K562 (cell line): ENCODE data around the gene DDX39A. TPM values are rescaled to one million over a fixed set of nuclear protein-coding genes. Genes with fewer than 3 reads are reported as not detected.
"Not testable (repeated sequence)": the region's sequence is repeated elsewhere in the genome, so short reads cannot be mapped to it uniquely, and the experiment has no call there.

Experiments
- ATAC-seq: fragments of 200-7000 bp; cut with Tn5 transposase; 3 replicates; pipeline ENCODE4 v1.9.1; 2020; ENCODE audit warnings: moderate library complexity
- BruUV-seq: library from RNA; stranded (reverse); fragments of 400-500 nt; replicated peaks from 2 replicates; lab custom pipeline; 2021; lab: Mats Ljungman, UMichigan
- CTCF ChIA-PET: fragments of 300-600 bp; formaldehyde crosslinking; extraction: SDS; loops from one replicate; lab custom pipeline; 2021; ENCODE audit warnings: low intra/inter-chr PET ratio; lab: Yijun Ruan, JAX
- POLR2A ChIA-PET: fragments of 300-600, 350-650 bp; sonication (Branson Sonifier 250); formaldehyde crosslinking; extraction: SDS; loops from one replicate; lab custom pipeline; 2021; ENCODE audit warnings: antibody characterized with exemption, inconsistent platforms; lab: Yijun Ruan, JAX
- DNase-seq, 4 experiments: peaks; one replicate each; pipeline versions ENCODE4 v3.0.0 to v3.0.0-alpha.2; 2011 to 2018; ENCODE audit warnings: low spot score in 3 of 4, mixed read lengths in 3 of 4; ENCODE audit errors: extremely low read depth in 1 of 4
- FAIRE-seq: peaks from 2 replicates; lab custom pipeline; 2011; peaks lifted over from hg19 to GRCh38; lab: Jason Lieb, UNC
- H2AFZ ChIP-seq: 2 replicates; pipeline ENCODE4 v1.6.0; 2011; ENCODE audit warnings: low read depth, low read length, control low read depth, inconsistent platforms
- H3K27ac ChIP-seq: fragments of 200-600 bp; 3 replicates; pipeline ENCODE4 v1.8.0; 2011; ENCODE audit warnings: low read depth, mild to moderate bottlenecking, control low read depth, inconsistent platforms, low read length, moderate library complexity, mixed read lengths; ENCODE audit errors: extremely low read depth
- H3K27me3 ChIP-seq, 2 experiments: fragments of 300-600 bp in 1 of 2; 2 replicates in 1 of 2; 3 replicates in 1 of 2; pipeline versions ENCODE4 v1.6.0 to v1.8.0; 2011; ENCODE audit warnings: inconsistent platforms in 2 of 2, low read length in 2 of 2, mild to moderate bottlenecking in 1 of 2, mixed read lengths in 1 of 2, moderate library complexity in 1 of 2; ENCODE audit not compliant: control insufficient read depth in 2 of 2, insufficient read depth in 2 of 2
- H3K36me3 ChIP-seq: fragments of 300-600 bp; 3 replicates; pipeline ENCODE4 v1.8.0; 2011; ENCODE audit warnings: mild to moderate bottlenecking, low read length, inconsistent platforms; ENCODE audit not compliant: control insufficient read depth, insufficient read depth
- H3K4me1 ChIP-seq, 2 experiments: fragments of 200-600 bp in 1 of 2; replicated peaks in 1 of 2; 2 replicates in 1 of 2; 3 replicates in 1 of 2; pipeline versions ENCODE4 v1.5.1 to v1.8.0; 2011; ENCODE audit warnings: inconsistent platforms in 2 of 2, low read length in 2 of 2, mild to moderate bottlenecking in 1 of 2, mixed read lengths in 1 of 2, moderate library complexity in 1 of 2; ENCODE audit not compliant: control insufficient read depth in 2 of 2, insufficient read depth in 2 of 2
- H3K4me2 ChIP-seq: 2 replicates; pipeline ENCODE4 v1.6.1; 2011; ENCODE audit warnings: low read length, control low read depth, inconsistent platforms, mixed read lengths; ENCODE audit not compliant: insufficient read depth
- H3K4me3 ChIP-seq: fragments of 200-600 bp; sonication (generic), shearing (Covaris generic); 2 replicates; pipeline ENCODE4 v1.5.1; 2016; ENCODE audit warnings: control low read depth, inconsistent platforms
- H3K79me2 ChIP-seq: fragments of 200-600 bp; 3 replicates; pipeline ENCODE4 v1.8.0; 2011; ENCODE audit warnings: low read length, inconsistent platforms; ENCODE audit not compliant: control insufficient read depth, insufficient read depth
- H3K9ac ChIP-seq, 2 experiments: 2 replicates each; pipeline versions ENCODE4 v1.6.0 to v1.6.1; 2011; ENCODE audit warnings: low read depth in 2 of 2, low read length in 2 of 2, control low read depth in 1 of 2, inconsistent platforms in 1 of 2, mild to moderate bottlenecking in 1 of 2, mixed read lengths in 1 of 2; ENCODE audit not compliant: insufficient read depth in 1 of 2
- H3K9me1 ChIP-seq: one replicate; pipeline ENCODE4 v1.6.0; 2011; ENCODE audit warnings: inconsistent platforms, mild to moderate bottlenecking, low read length, moderate library complexity; ENCODE audit not compliant: control insufficient read depth, insufficient read depth
- H3K9me3 ChIP-seq: replicated peaks from 2 replicates; pipeline ENCODE4 v1.5.1; 2011; ENCODE audit warnings: low read depth, low read length, inconsistent platforms; ENCODE audit not compliant: control insufficient read depth, insufficient read depth
- H4K20me1 ChIP-seq: replicated peaks from 2 replicates; pipeline ENCODE4 v1.6.1; 2011; ENCODE audit warnings: low read length, inconsistent platforms, mixed read lengths; ENCODE audit not compliant: control insufficient read depth, insufficient read depth
- WGBS: fragments of 100-300 bp; shearing (Covaris generic); methylation state at CpG from one replicate; pipeline ENCODE4 v1.1.6; 2016; ENCODE audit warnings: low coverage, mixed read lengths; ENCODE audit not compliant: insufficient coverage; ENCODE audit errors: missing lambda C conversion rate; 5-methylcytosine and 5-hydroxymethylcytosine counted together
- in situ Hi-C: fragments of 300-500 bp; cut with MboI; formaldehyde crosslinking; loops from 4 replicates; pipeline ENCODE4 v1.15.0; 2018; ENCODE audit warnings: inconsistent platforms, mixed read lengths
- intact Hi-C: fragments of 100-400 bp; cut with micrococcal nuclease; formaldehyde crosslinking; loops from 2 replicates; pipeline ENCODE4 v1.14.2; 2022
- polyA plus RNA-seq, 8 experiments: library from polyadenylated mRNA; depleted of rRNA in 4 of 8; stranded (reverse) in 5 of 8; unstranded in 3 of 8; fragments of >200 nt; fragmentation: Nextera tagmentation in 2 of 8; fragmentation: Illumina TruSeq in 1 of 8; extraction: Ambion mirVana in 2 of 8; extraction: Trizol in 1 of 8; gene quantifications; 2 replicates each; pipeline versions ENCODE4 v1.2.1 to v1.2.3, GENCODE V29; 2011 to 2014; ENCODE audit warnings: inconsistent platforms in 1 of 8, missing spikeins in 1 of 8
- total RNA-seq, 7 experiments: library from RNA; depleted of rRNA in 6 of 7; stranded (reverse); fragments of >200 nt in 6 of 7; fragmentation: Illumina TruSeq in 2 of 7; extraction: Trizol in 2 of 7; gene quantifications; 2 replicates each; pipeline versions ENCODE4 v1.2.1 to v1.2.3, GENCODE V29; 2011 to 2021; ENCODE audit warnings: low replicate concordance in 1 of 7

DDX39A gene
- total and polyA plus RNA-seq, 9 of the 15 experiments (the other 6 are each of a cell fraction or from before 2014, with no cell fraction given) = 90.3 to 250 (median 188) TPM

- POLR2A ChIA-PET = interaction anchor here (0.7 to 3.7 kb wide), 5 partner anchors 7 to 266 kb away, joined by 3 to 55 read pairs (median 24); partner anchors contain the start of genes ADGRE5 and DDX39A
- CTCF ChIA-PET, ATAC-seq: not testable (repeated sequence)
These were observed 15.8 kb downstream of the DDX39A start for GRCh38 chr19:14403145-14403930.

More at GRCh38 chr19:14403145-14403930, 15.8 kb downstream of the DDX39A start:
- H3K36me3 ChIP-seq = peaks cover 76% of the 10 kb centered on the region; the same call in 2 of the 3 replicates
- H2AFZ ChIP-seq, in situ Hi-C loops, H3K9me1 ChIP-seq, H3K9me3 ChIP-seq, H3K27me3 ChIP-seq, H3K4me3 ChIP-seq, H3K79me2 ChIP-seq, BruUV-seq, H3K4me2 ChIP-seq, H3K9ac ChIP-seq, DNase-seq, H3K27ac ChIP-seq, FAIRE-seq: not testable (repeated sequence)
- H3K4me1 ChIP-seq = peaks cover 7 to 37% of the 10 kb centered on the region in 2 experiments; a peak in 4 of 5 replicates
- WGBS = 93% methylated on average over 15 of the region's 15 CpGs
- intact Hi-C loops = loop anchor here (10.0 kb wide), 1 partner anchor 259 kb away; no protein-coding TSS in a partner anchor
- H4K20me1 ChIP-seq = peaks cover 17% of the 10 kb centered on the region
